ENCODE measurements around the gene ATP6V0A1. TPM values are rescaled to one million over a fixed set of nuclear protein-coding genes. Genes with fewer than 3 reads are reported as not detected.

ATP6V0A1 gene
- total RNA-seq, 2 donors from 2014 or later, result 78.0 to 80.3 TPM

DNA sequence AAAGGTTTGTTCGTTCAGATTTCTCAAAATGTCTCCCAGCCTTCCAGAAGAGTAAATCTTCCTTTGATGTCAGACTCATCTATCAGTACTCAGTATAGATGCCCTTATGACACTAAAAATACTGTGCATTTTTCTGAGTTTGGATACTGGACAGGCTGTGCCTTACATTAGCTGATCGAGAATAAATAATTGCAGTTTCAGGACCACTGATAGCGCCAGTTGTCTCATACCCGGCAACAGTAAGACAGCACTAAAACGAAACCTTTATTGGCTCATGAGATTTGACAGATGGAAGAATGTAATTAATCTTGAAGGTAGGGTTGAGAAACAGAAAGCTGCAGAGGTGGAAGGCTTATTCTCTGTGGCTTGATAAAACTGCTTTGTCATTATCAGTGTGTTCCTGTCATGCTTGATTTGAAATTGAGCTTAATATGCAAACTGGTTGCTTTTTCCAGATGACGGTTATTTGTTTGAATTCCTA is 1.2 kb downstream of the ATP6V0A1 start:
- DNase-seq (ENCODE audit: low spot score), result no peak
- Histone ChIP-seq H3K4me1 (replicated peaks) (no peaks in the 10 kb centered on the region), H3K9me3 (no peaks in the 10 kb centered on the region), H3K27ac (peak overlapping the region; percentile 94 to 98), H3K36me3 (no peaks in the 10 kb centered on the region), H3K27me3 (replicated peaks; ENCODE audit: insufficient read depth) (no peaks in the 10 kb centered on the region), H3K4me3 (peak overlapping the region; percentile 57 to 61)
- intact Hi-C loops (cut with DNase I), result loop anchor here (2.0 to 5.0 kb wide), 3 partner anchors 38 to 61 kb away; partner anchors contain the start of gene CAVIN1
- no peak for TF ChIP-seq POLR2A (IDR thresholded peaks at IDR 0.05)
- no peak for TF ChIP-seq POLR2AphosphoS5 (IDR thresholded peaks at IDR 0.05)
- TF ChIP-seq CTCF (IDR thresholded peaks at IDR 0.05), result no peak
- WGBS, result 5% methylated on average over 6 of the region's 6 CpGs

- Histone ChIP-seq H3K36me3 (no peaks in the 10 kb centered on the region), H3K9me3 (no peaks in the 10 kb centered on the region), H3K4me1 (replicated peaks) (no peaks in the 10 kb centered on the region), H3K27ac (peak overlapping the region in 1 of 2 donors; percentile 98), H3K4me3 (peak overlapping the region in 1 of 2 donors; percentile 61), H3K27me3 (replicated peaks; ENCODE audit: insufficient read depth) (no peaks in the 10 kb centered on the region)
- intact Hi-C loops (cut with DNase I), result no loop called here
- 89% methylated on average over 1 of the region's 1 CpG for WGBS
- no peak for DNase-seq (ENCODE audit: low spot score)
- TF ChIP-seq POLR2AphosphoS5 (IDR thresholded peaks at IDR 0.05) (no peak), POLR2A (IDR thresholded peaks at IDR 0.05) (no peak), CTCF (IDR thresholded peaks at IDR 0.05) (no peak)
Observed at GRCh38 chr17:42460371-42460770, 1.7 kb downstream of the ATP6V0A1 start.

GRCh38 chr17:42463976-42464400 is 5.3 kb downstream of the ATP6V0A1 start:
- no peak for TF ChIP-seq POLR2A (IDR thresholded peaks at IDR 0.05)
- no peak for TF ChIP-seq CTCF (IDR thresholded peaks at IDR 0.05)
- TF ChIP-seq POLR2AphosphoS5 (IDR thresholded peaks at IDR 0.05), result no peak

DNA sequence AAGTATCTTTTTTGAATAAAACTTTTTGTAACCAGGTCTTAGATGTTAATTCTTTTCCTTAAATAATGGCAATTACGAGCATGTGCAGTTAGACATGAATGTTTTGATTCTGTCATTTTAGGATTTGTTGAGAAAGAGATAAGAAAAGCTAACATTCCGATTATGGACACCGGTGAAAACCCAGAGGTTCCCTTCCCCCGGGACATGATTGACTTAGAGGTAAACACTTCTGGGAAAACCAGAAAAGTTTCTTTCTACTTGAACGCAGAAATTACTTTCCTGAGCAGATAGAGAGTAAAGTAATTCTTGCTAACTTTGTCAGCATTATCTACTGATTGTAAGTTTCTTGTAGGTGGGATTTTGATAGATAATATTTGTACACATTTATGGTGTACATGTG is 9.2 kb downstream of the ATP6V0A1 start:
- no peaks in the 10 kb centered on the region for H3K4me1 ChIP-seq (replicated peaks)
- no peaks in the 10 kb centered on the region for H3K36me3 ChIP-seq
- H3K27ac ChIP-seq, result peak overlapping the region; percentile 23 to 67
- TF ChIP-seq POLR2AphosphoS5 (IDR thresholded peaks at IDR 0.05) (no peak), POLR2A (IDR thresholded peaks at IDR 0.05) (no peak), CTCF (IDR thresholded peaks at IDR 0.05) (no peak)
- no peak for DNase-seq (ENCODE audit: low spot score)
- no peaks in the 10 kb centered on the region for H3K9me3 ChIP-seq
- H3K4me3 ChIP-seq, result no peak overlapping the region
- 36% methylated on average over 5 of the region's 5 CpGs for WGBS
- no peaks in the 10 kb centered on the region for H3K27me3 ChIP-seq (replicated peaks; ENCODE audit: insufficient read depth)
- intact Hi-C loops (cut with DNase I), result no loop called here

More at GRCh38 chr17:42463976-42464400, 5.3 kb downstream of the ATP6V0A1 start:
- H3K4me1 ChIP-seq (replicated peaks), result no peaks in the 10 kb centered on the region
- H3K36me3 ChIP-seq, result no peaks in the 10 kb centered on the region
- intact Hi-C loops (cut with DNase I), result no loop called here
- no peak for DNase-seq (ENCODE audit: low spot score)
- WGBS, result 81% methylated on average over 4 of the region's 4 CpGs
- no peak overlapping the region for H3K27ac ChIP-seq
- H3K9me3 ChIP-seq, result no peaks in the 10 kb centered on the region
- no peak overlapping the region for H3K4me3 ChIP-seq
- H3K27me3 ChIP-seq (replicated peaks; ENCODE audit: insufficient read depth), result no peaks in the 10 kb centered on the region
